GM21515 (cell line): ENCODE results near the gene DPYD.
"Not testable (repeated sequence)": the region's sequence is repeated elsewhere in the genome, so short reads cannot be mapped to it uniquely, and the experiment has no call there.

ENCODE experiments used
- ATAC-seq: cut with Tn5 transposase; IDR thresholded peaks from one replicate; pipeline ENCODE4 v1.9.1; 2021; ENCODE audit not compliant: unreplicated experiment

DPYD gene

GRCh38 chr1:97379387-97380075, 541.3 kb downstream of the DPYD start:
- ATAC-seq = no peak

- no peak for ATAC-seq
These were observed 542.2 kb downstream of the DPYD start for GRCh38 chr1:97378596-97378995.

GRCh38 chr1:97377432-97378034, 543.3 kb downstream of the DPYD start:
- ATAC-seq = no peak

DNA sequence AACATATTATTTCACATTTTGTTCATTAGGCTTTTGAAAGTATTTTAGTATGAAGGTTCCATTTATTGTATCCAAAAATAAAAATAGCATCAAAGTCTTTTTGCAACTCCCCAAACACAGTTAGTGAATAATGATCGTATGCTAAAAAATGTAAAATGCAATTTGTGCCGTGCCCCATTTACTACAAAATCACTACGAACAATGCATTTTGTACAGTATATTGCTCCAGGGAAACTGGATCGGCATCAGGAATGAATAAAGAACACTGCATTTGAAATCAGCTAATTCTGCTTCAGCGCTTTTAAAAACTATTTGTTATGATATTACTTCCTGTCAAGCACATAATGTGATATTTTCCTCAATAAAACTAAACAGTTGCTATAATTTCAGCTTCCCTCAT, 547.8 kb downstream of the DPYD start:
- no peak for ATAC-seq

DNA sequence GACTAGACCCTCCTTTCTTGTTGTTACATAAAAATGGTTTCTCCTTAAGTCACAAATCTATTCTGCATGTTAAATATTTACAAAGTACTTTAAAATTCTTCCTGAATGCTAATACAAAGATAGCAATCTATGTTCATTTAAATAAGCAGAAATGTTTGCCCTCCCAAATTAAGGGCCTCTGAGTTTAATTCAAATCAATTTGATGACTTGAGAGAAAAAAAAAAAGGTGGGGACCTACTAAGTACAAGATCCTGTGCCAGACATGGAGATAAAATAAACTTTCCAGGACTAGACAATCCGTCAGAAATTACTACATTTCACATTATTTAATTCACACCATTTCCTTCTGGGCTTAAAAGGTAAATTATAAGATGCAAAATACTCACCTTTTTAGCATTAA, 548.3 kb downstream of the DPYD start:
- ATAC-seq = no peak

DNA sequence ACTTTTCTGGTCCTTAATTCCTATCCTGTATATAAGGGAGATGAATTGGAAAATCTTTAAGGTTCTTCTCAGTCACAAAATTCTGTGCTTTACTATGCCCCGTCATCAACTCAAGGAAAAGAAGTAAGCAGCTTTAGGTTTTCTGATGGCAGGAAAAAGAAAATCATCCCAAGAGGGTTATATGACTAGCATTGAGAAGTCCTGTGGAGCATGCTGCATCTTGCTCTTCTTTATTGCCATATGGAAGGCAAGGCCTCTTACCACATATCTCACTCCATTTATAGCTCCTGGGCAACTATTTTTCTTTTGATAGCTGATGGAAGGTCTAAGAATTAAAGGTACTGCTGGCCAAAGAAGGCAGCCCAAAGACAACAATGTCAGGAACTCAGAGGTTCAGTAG, 552.5 kb downstream of the DPYD start:
- ATAC-seq = no peak

GRCh38 chr1:97366984-97367383, 553.9 kb downstream of the DPYD start:
- ATAC-seq = no peak

DNA sequence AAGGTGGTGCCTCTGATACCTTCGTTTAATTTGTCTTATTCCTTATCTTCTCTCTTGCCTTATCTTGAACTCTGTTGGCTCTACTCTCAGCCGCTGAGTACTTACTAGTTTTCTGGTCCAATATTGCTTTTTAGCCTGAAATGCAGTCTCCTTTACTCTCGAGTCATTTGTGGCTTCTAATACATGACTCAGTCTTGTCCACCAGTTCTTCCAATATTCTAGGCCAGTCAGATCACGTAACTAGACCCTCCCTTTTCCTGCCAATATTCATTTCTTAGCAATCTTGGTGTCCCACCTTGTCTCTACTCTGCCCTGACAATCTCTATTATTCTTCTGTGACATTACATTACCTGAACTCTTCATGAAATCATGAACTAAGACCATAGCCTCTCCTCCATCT, 555.8 kb downstream of the DPYD start:
- no peak for ATAC-seq

DNA sequence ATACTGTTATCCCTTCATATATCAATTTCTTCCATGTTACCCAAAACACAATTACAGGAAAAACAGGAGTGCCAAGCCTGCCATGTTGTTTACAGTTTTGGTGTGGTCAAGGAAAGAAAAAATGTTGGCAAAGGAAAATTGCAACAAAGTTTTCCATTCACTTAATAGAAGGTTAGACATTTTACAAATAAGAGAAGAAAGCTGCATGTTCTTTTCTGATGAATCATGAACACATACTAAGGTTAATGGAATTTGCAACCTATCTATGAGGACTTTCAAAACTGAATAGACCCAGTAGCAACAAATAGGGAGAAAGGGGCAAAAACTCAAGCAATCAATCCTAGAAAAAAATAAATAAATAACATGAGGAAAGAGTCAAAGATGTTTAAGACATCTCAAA, 556.7 kb downstream of the DPYD start:
- ATAC-seq = no peak

GRCh38 chr1:97356309-97356708, 564.5 kb downstream of the DPYD start:
- ATAC-seq = no peak

- no peak for ATAC-seq
These were observed 567.9 kb downstream of the DPYD start for GRCh38 chr1:97352936-97353382.

DNA sequence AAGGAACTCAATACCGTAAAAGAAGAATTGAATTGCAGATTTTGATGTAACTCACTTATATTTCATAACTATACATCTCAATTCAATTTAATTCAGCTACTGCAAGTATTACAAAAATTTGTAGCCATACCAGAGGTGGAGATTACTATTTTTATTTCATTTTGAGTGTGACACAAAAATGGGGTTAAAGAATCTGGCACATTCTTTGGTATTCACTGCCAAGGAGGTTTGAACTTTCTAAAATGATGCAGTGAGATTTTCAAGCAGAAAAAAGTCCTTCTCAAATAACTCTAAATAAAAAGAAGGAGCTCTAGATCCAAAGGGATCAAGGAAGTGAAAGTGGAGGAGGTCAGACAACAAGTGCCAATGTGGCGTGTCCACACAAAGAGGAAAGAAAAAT, 569.0 kb downstream of the DPYD start:
- no peak for ATAC-seq

DNA sequence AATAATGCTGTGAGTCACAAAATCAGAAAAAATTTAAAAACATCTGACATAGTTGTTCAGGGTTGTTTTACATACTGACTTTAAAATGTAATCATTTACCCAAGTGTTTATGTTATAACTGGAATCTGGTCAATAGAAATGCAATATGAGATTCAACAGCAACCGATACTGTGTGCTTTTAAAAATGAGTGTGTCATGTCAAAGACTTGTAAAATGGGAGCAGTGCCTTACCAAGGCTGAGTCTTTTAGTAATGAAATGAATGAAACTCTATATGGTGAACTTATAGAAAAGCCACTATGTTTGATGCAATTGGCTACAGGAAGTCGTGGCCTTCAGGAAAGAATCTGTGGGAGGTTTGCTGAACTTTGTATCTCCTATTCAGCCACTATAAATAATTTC, 570.2 kb downstream of the DPYD start:
- ATAC-seq = no peak

DNA sequence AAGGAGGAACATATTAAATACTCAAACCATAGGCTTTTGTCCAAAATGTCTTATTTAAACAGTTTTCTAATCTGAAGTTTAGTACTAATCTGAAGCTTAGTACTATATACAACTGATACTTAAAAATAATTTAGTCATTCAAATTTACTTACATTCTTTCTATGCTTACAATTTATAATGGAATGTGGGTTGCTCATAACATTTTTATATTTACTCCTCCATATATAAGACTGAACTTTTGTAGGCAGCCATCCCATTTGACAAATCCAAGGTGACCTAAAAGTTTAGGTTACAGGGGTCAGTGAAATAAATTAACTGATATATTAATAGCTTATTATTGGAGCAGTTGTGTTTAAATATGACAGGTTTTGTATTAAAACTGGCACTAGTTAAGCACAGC, 570.6 kb downstream of the DPYD start:
- no peak for ATAC-seq

GRCh38 chr1:97349794-97350193, 571.0 kb downstream of the DPYD start:
- not testable (repeated sequence) for ATAC-seq

DNA sequence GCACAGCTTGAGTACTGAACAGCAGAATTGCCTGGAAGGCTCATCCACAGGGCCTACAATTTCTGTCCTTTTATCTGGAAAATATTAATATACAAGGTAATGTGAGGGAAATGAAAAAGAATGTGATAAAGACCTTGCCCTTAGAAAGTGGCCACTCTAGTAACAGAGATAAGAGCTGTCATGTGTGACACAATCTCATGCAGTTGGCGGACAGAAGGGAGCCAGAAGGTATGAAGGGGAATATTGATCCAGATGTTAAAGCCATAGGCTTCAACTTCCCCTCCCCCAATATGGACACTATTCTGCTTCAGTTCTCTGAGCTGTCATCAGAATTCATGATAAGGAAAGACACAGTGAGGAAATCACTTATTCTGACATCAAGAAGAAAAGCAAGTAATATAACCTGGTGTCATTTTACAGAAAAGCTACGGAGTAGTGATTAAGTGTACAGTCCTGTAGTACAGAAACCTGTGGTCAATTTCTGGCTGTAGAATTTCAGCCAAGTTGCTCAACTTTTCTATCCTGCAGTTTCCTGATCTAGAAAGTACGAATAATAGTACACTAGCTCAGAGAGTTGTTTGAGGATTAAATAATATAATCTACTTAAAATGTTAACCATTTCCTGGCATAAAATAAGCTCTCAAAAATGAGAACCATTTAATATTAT, 572.1 kb downstream of the DPYD start:
- no peak for ATAC-seq

- ATAC-seq = no peak
These were observed 579.9 kb downstream of the DPYD start for GRCh38 chr1:97340951-97341350.

- ATAC-seq = no peak
These were observed 582.5 kb downstream of the DPYD start for GRCh38 chr1:97338347-97338746.

- ATAC-seq = no peak
These were observed 583.4 kb downstream of the DPYD start for GRCh38 chr1:97337250-97338030.

GRCh38 chr1:97334454-97334853, 586.4 kb downstream of the DPYD start:
- ATAC-seq = no peak

DNA sequence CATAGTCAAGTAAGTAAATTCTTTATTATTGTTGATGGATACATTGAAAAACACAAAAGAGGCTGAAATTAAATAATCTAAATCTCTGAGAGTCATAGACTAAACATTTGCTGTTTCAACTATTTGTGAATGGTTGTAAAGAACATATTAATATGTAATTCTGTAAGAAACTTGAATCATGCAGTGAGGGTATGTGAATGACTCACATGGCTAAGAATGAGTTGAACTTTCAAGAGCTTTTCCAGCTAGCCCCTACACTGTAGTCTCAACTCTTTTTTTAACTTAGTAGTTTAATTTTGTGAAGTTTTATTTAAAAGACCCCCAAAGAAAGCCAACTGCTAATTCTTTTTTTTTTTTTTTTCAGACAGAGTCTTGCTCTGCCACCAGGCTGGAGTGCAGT, 588.1 kb downstream of the DPYD start:
- ATAC-seq = no peak

GRCh38 chr1:97331165-97331564, 589.7 kb downstream of the DPYD start:
- ATAC-seq = no peak
